HG03354 (cell line): Measurements from ENCODE around the gene EGR4.

ENCODE experiments used
- ATAC-seq: cut with Tn5 transposase; IDR thresholded peaks from one replicate; pipeline ENCODE4 v1.9.1; 2021; ENCODE audit warnings: mild to moderate bottlenecking; ENCODE audit not compliant: unreplicated experiment, poor library complexity, severe bottlenecking

Gene EGR4

DNA sequence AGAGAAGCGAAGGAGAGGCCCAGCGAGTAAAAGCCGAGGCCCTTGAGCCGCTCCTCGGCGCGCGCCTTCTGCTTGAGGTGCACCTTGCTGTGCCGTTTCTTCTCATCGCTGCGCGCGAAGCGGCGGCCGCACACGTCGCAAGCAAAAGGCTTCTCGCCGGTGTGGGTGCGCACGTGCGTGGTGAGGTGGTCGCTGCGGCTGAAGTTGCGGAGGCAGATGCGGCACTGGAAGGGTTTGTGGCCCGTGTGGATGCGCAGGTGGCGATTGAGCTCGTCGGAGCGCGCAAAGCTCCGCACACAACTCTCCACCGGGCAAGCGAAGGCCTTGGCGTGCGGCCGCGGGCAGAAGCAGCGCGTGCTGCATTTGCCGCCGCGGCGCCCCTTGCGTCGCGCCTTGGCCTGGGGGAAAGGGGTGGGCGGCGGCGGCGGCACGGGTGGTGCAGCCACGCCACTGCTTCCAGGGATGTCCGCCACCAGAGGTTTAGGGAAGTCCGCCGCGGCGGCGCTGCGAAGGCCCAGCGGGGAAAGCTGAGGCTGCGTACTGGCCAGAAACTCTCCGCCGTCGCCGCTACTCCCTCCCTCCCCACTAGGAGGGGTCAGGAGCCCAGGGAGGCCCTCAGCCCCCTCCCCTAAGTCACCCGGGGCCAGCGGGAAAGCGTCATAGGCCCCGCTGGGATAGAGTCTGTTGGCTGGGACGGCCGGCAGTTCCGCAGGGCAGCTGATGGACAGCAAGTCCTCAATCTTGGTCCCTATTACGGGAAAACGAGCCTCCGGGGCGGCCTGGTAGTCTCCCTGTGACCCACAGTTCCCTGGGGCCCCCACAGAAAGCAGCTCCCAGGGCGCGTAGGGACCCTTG is 1.7 kb downstream of the EGR4 start:
- no peak for ATAC-seq

DNA sequence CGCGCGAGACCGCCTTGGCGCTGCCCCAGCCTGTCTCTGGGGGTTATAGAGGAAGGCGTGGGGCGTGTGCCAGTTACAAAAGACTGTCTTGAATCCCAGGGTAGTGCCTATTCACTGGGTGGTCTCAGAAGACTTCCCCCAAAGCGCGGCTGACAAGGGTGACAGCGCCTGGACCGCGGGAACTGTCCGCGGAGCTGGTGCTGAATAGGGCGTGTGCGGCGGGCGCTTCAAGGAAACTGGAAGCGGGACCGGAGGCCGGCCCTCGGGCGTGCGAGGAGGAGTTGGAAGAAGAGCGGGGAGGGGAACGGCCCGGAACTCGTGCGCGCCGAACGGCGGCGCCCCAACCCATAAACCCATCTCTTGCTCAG is 2.3 kb downstream of the EGR4 start:
- no peak for ATAC-seq

DNA sequence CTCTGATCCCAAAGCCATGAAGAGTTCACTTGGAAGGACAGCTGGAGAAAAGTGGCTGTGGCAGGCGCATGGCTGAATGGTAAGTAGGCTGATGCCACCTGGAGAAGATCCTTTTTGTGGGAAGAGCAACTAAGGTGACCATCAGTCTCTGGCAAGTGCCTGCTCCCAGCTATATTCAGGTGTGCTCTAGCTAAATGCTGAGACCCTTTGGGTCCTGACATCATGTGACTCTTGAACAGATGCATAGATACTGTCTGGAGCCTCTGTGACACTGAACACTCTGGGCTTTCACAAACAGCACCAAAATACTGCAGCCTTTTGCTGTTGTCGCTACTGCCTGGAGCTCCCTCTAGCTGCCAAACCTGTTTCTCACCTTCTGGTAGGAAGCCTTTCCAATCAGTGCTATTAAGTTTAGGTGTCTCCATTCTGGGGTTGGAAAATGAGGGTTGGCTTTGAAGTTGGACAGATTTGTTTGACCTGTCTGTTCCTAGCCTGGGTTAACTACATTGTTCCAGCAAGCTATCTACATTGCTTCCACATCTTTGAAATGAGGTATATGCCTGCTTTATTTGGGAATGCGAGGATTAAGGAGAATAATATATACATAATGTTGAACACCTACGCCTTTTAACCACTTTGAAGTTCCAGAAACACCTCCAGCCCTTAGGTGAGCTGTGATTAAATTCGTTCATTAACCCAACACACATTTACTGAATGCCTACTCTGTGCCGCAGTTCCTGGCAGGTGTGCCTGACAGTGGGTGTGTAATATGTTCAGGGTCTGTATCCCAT is 3.1 kb downstream of the EGR4 start:
- ATAC-seq = no peak

DNA sequence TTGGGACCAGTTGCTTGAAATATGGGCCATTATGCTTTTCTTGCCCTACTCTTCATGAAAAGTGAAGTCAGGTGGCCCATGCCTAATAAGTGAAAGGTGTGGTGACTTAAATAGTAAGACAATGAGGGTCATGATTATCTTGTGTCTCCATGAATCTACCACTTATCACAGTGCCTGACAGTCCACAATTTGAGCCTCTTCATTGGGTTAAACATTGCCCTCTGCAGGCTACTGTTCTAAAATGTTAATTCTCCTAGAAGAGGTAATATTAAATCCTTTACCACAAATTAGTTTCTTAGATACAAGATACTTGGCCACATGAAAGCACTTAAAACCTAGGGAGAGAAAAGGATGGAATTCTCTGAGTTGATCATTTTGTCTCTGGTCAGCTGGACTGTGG is 4.0 kb downstream of the EGR4 start:
- ATAC-seq = no peak

DNA sequence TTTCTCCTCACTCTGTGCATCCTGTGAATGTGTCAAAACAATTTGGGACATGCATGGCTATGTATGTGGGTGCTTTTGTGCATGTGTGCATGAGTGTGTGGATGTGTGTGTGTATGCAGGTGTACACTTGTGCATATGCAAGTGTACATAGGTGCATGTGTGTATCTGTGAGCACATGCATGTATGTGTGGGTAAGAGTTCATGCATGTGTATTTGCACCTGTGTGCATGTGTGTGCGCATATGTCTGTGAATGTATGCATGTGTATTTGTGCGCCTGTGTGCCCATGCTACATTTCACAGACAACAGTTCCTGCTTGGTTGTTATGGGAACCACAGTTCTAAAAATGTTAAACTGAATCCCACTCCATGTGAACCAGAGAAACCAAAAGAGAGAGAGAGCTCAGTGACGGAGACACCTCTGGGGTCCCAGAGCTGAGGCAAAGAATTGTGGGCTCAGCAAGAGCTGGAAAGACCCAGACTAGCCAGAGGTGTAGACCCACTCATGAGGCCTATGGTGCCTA is 7.2 kb downstream of the EGR4 start:
- no peak for ATAC-seq

DNA sequence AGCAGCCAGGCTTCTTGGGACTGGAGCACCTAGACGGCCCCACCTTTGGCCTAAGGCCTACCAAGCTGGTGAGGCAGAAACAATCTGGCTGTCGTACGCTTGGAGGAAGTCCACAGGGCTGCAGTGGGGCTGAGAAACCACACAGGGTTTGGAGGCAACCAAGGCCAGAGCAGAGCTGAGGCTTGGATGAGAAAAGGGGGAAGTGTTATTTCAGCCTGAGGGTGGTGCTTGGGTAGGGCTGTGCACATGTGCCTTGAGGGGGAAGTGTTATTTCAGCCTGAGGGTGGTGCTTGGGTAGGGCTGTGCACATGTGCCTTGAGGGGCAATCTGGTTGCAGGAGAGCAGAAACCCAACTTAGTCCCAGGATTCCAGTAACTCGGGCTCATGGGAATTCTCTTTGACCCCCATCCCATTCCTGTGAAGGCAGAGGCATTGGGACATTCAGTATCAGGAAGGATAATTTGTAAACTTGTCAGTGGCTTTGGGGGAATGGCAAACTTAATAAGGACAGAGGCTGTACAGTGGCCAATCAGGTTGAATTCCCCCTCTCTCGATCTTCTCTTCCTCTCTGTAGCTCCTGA is 8.1 kb downstream of the EGR4 start:
- ATAC-seq = peak; percentile 67

DNA sequence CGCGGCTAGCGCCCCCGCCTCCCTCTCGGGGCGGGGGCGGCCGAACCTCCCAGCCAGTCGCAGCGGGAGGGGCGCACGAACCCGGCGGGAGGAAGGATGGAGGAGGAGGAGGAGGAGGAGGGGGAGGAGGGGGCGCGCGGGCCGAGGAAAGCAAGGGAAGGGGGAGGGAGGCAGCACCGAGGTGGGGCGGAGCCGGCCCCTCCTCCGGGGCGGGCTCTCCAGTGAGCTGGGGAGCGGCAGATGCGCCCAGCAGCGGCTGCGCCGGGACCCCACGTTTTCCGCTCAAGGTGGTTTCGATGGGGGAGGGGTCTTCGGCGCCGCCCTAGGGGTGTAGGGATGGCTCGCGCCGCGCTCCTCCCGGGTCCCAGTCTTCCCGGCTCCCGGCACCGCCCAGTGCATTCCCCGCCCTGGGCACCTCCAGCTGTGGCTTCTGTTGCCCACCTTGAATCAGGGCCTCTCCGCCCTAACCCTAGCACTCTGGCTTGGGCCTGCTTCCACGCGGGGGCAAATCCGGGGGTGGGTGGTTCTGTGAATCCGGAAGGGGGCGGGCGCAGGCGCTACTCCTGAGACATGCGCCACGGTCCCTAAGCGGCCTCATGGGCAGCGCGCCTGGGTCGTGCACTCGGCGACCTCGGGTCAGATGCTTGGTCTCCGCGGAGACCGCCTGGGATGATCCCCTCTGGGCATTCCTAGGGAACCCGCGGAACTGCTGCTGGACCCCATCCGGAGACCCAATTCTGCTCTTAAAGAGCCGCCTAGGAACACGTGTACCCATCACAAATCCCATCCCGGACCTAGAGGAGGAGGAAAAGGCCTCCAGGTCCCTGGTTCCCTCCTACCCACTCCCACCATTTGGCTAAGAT is 8.8 kb downstream of the EGR4 start, which contains the start of gene FBXO41:
TSS of gene FBXO41 (minus strand) at position 183 of the 863 bp plus-strand sequence. CDS start 14,848 bp downstream, outside the sequence.
- ATAC-seq = peak; percentile 74

DNA sequence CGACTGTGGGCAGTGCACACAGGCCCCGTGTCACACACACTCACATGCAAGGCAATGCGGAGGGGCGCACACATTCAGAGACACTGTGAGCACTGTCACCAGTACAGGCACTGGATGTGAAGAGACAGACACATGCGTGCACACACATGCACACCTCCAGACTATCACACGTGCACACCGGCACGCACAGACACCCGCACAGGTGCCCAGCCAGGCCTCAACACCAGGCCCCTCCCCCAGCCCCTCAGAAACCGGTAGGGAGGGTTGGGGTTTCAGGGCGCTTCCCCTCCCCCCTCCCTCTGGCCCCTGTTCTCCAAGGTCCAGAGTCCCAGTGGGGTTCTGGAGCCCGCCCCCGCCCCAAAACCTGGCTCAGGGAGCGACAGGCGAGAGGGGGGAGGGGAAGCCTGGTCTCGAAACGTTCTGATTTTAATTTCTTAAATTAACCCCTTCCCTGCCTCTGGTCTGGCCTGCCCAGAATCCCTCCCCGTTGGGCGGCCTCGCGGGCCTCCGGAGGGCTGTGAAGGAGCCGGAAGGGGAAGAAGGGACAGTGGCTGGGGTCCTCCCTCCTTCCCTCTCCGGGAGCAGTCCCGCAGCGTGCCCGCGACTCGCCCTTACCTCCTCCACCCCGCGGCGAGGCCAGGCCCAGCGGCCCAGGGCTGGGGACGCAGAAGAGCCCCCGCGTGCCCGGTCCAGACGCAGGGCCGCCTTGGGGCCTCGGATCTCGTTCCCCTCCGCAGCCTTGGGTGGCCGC is 9.6 kb downstream of the EGR4 start:
- peak; percentile 25 for ATAC-seq

DNA sequence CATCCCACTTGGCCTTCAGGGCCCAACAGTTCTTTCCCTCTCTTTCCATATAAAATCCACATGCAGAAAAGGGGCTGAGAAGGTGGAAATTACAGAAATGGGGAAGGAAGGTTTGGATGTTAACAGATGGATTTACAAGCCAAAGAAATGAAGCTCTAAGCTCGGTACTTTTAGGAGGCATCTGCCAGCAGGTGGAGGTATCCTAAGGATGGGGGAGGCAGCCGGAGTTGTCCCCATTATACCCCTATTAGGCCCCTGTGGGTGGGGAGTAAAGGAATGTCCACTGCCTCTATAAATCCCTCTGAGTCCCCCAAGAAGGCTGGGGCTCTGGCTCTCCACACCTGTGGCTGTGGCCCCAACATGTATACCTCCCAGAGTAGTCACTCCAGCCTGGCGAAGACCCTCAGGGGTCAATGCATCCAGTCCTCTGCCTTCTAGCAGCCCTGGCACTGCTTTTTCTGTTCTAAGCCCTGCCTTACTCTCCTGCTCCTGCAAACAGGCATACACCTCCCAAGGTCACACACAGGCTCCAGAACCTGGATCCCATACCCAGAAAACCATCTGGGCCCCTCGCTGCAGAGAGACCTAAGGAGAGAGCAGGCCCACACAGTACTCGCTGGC is 10.3 kb downstream of the EGR4 start:
- no peak for ATAC-seq

DNA sequence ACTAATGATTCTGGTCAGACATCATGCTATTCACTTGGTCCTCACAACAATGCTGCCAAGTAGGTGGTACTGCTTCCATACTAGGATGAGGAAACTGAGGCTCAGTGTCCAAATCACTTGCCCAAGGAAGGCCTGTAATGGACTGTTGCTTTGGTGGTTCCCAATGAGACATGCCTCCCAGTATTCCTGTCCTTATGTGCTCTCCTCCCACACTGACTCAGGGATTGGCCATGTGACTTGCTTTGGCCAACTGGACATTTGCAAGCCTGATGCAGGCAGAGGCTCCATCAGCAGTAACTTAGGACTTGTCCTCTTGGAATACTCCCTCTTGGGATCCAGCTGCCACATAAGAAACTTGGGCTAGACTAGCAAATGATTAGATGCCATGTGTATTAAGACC is 12.1 kb downstream of the EGR4 start:
- ATAC-seq = no peak

DNA sequence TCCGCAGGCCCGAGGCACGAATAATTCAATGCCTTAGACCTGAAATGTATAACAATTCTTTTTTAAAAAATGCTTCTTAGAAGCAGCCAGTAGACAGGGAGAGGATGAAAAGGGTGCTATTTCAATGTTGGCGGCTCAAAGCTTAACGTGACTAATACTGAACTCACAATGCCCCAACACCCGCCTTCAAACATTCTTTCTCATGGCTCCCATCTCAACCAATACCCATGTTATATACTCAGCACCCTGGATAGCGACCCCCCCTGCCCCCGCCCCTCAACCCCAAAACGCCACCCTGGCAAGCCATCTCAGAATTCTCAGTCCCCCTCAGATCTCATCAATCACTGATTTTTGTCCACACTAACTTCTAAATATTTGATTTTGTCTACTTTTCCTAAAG is 13.5 kb downstream of the EGR4 start:
- ATAC-seq = no peak

DNA sequence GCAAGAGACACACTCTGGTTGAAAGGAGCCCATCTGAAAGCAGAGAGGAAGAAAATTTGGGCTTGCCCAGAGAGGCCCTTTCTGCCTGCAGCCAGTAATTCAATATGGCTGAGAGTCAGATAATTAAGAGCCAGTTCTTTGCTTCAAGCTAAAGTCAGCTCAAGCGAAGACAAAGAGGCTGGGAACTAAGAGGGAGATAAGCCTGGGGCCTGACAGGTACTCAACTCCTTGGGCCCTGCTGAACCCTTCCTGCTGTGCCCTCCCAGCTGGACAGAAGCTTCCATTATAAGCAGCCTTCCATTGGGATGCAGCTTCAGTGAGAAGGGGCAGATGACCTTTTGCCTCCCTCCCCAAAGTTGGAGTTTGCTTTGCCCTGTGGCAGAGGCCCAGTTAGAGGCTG is 21.1 kb downstream of the EGR4 start:
- no peak for ATAC-seq

DNA sequence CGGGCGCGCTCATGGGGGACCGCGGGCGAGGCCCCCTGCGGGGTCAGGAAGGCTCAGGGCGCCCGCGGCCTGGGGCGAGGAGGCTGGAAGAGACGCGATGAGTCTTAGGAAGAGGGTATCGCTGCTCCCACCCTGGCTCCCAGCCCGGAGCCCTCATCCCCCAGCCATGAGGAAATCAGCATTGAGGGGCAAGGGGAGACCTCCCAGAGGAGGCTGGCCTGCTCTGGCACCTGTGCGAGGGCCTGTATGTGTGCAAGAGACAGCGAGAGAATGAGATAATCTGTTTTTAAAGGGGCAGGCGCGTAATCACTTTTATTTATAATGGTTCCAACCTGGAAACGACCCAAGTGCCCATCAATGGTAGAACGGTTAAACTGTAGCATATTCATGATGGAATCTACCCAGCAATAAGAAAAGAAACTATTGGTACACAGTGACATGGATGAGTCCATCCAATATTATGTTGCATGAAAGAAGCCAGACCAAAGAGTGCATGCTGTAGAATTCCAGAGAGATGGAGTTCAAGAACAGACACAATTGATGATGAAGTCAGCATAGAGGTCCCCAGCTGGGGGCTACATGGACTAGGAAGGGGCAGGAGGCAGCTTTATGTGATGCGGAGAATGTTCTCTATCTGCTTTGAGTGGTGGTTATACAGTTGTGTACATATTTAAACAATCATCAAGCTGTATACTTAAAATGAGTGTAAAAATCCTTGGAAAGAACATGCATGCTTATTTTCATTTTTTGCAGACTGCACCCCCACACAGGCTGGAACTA is 23.5 kb downstream of the EGR4 start:
- ATAC-seq = peak; percentile 10

DNA sequence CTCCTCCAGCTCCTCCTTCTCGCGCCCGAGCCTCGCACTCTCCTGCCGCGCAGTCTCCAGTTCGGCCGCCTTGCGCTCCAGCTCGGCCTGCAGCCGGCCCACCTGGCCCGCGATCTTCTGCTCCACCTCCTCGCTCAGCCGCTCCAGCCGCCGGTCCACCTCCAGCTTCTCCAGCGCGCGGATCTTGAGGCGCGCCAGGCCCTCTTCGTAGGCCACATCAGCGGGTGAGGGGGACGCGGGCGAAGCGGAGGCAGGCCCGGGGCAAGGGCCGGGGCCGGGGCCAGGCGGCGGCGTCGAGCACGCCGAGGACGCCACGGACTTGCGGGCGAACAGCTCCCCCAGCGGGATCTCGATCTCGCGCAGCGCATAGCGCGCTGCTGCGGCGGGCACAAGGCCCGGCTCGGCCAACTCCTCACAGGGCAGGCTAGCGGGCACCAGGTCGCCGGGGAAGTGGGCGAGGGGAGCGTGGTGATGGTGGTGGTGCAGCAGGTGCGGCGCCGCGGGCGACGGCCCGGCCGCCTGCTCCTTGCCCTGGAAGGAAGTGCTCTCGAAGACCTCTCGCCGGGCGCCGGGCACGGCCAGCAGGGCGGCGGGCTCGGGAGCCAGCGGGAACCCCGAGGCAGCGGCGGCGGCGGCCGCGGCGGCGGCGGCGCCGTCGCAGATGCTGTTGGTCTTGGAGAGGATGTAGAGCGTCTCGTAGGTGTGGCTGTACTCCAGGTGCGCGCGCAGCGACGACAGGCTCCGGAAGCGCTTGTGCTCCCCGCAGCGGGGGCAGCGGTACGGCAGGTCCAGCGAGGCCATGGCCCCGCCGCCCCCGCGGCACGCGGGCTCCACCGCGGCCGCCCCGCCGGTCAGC is 24.3 kb downstream of the EGR4 start:
- ATAC-seq = peak; percentile 89

DNA sequence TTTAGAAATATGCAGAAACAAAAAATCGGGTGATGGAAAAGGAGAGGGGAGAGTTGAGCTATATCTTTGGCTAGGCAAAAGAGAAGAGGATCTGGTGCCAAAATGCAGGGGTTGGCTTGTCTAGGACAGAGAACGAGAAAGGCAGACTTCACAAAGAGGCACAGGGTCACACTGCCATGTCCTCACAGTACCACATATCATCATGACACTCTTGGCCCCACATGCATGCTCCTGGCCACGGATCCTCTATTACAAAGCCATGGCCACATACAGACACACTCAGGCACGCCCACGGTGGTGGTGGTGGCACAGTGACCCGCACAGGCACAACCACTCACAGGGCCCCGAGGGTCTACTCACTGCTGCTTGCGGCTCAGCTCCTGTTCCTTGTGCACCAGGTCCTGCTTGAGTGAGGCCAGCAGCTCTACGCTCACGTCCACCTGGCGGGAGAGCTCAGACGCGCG is 24.9 kb downstream of the EGR4 start:
- ATAC-seq = no peak

DNA sequence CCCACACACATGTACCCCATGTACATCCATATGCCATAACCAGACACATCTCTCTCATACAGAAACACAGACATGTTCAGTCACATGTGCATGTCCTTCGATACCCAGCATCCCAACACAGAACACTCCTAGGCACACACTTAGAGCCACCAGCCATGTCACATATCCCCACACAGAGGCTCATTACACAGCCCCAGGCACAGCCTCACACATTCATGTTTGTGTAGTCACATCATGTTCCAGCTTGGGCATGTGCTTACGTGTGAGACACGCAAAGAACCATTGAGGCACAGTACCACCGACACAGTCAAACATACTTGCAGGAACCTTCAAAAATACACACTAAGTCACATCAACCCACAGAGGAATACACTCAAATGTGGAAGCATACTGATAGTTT is 26.3 kb downstream of the EGR4 start:
- no peak for ATAC-seq
